K562 (cell line): ENCODE measurements around the gene DLGAP1. TPM values are rescaled to one million over a fixed set of nuclear protein-coding genes. Genes with fewer than 3 reads are reported as not detected.

ENCODE experiments used
- HDAC2 ChIP-seq: fragments of 450-650 bp; IDR thresholded peaks from 2 replicates; pipeline ENCODE4 v1.6.1; 2016; ENCODE audit warnings: mild to moderate bottlenecking
- LARP7 ChIP-seq: fragments of 450-650 bp; IDR thresholded peaks from 2 replicates; pipeline ENCODE4 v1.6.1; 2016
- NR3C1 ChIP-seq: sonication (generic); formaldehyde crosslinking; IDR thresholded peaks from 2 replicates; pipeline ENCODE4 v1.8.1; 2022; ENCODE audit warnings: missing genetic modification reagents
- PPARD ChIP-seq: fragments of 250-450 bp; sonication (Bioruptor Pico); IDR thresholded peaks from 2 replicates; pipeline ENCODE4 v1.8.0; 2022; ENCODE audit warnings: inconsistent platforms, mild to moderate bottlenecking, moderate library complexity
- polyA plus RNA-seq, 8 experiments: library from polyadenylated mRNA; depleted of rRNA in 4 of 8; stranded (reverse) in 5 of 8; unstranded in 3 of 8; fragments of >200 nt; fragmentation: Nextera tagmentation in 2 of 8; fragmentation: Illumina TruSeq in 1 of 8; extraction: Ambion mirVana in 2 of 8; extraction: Trizol in 1 of 8; gene quantifications; 2 replicates each; pipeline versions ENCODE4 v1.2.1 to v1.2.3, GENCODE V29; 2011 to 2014; ENCODE audit warnings: inconsistent platforms in 1 of 8, missing spikeins in 1 of 8
- total RNA-seq, 7 experiments: library from RNA; depleted of rRNA in 6 of 7; stranded (reverse); fragments of >200 nt in 6 of 7; fragmentation: Illumina TruSeq in 2 of 7; extraction: Trizol in 2 of 7; gene quantifications; 2 replicates each; pipeline versions ENCODE4 v1.2.1 to v1.2.3, GENCODE V29; 2011 to 2021; ENCODE audit warnings: low replicate concordance in 1 of 7
- TF ChIP-seq, protein P1 (sequence below), 2 experiments: fragments of 450-650 bp in 1 of 2; sonication (generic) in 1 of 2; formaldehyde crosslinking in 1 of 2; IDR thresholded peaks; 2 replicates each; pipeline versions ENCODE4 v1.7.1 to v1.9.0; 2016 to 2022; ENCODE audit warnings: inconsistent platforms in 1 of 2, mild to moderate bottlenecking in 1 of 2, missing genetic modification reagents in 1 of 2
- TF ChIP-seq, protein P2 (sequence below): fragments of 200-800 bp; sonication (Bioruptor generic); IDR thresholded peaks from 2 replicates; pipeline ENCODE4 v1.6.1; 2017; ENCODE audit warnings: missing genetic modification characterization, missing compliant biosample characterization
- TF ChIP-seq, protein P3 (sequence below): fragments of 250-450 bp; sonication (Bioruptor Pico); IDR thresholded peaks from 2 replicates; pipeline ENCODE4 v1.4.0; 2020; ENCODE audit warnings: mild to moderate bottlenecking, moderate library complexity, borderline replicate concordance
- TF ChIP-seq, protein P4 (sequence below), 2 experiments: fragments of 450-650 bp in 1 of 2; sonication (generic) in 1 of 2; formaldehyde crosslinking in 1 of 2; IDR thresholded peaks in 1 of 2; conservative IDR thresholded peaks in 1 of 2; 2 replicates each; pipeline versions ENCODE4 v1.6.1 to v1.8.1; 2016 to 2023; ENCODE audit warnings: mild to moderate bottlenecking in 2 of 2, moderate library complexity in 2 of 2, inconsistent platforms in 1 of 2, missing genetic modification reagents in 1 of 2
- TF ChIP-seq, protein P5 (sequence below): fragments of 250-450 bp; sonication (Bioruptor Pico); IDR thresholded peaks from 2 replicates; pipeline ENCODE4 v1.5.0; 2021; ENCODE audit warnings: mild to moderate bottlenecking, moderate library complexity

Gene DLGAP1
- total and polyA plus RNA-seq, 9 of the 15 experiments (the other 6 are each of a cell fraction or from before 2014, with no cell fraction given) = 0.04 to 0.22 (median 0.08) TPM

DNA sequence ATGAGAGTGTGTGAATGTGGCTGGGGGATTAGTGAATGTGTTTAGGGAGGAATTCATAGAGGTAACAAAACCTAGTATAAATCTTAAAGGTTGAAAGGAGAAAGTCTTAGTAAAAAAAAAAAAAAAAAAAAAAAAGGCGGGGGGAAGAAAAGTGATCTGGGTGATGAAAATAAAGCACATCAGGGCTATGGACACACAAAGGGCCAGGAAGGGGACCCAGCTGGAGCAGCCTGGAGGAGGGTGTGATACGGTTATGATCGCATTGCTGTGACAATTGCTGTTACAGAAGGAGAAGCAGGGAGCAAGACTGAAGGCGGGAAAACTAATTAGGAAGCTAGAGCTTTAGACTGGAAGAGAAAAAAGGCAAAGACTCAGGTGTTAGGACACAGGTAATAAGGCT is 85.4 kb downstream of the DLGAP1 start (continued):
- TF ChIP-seq, protein P1, sequence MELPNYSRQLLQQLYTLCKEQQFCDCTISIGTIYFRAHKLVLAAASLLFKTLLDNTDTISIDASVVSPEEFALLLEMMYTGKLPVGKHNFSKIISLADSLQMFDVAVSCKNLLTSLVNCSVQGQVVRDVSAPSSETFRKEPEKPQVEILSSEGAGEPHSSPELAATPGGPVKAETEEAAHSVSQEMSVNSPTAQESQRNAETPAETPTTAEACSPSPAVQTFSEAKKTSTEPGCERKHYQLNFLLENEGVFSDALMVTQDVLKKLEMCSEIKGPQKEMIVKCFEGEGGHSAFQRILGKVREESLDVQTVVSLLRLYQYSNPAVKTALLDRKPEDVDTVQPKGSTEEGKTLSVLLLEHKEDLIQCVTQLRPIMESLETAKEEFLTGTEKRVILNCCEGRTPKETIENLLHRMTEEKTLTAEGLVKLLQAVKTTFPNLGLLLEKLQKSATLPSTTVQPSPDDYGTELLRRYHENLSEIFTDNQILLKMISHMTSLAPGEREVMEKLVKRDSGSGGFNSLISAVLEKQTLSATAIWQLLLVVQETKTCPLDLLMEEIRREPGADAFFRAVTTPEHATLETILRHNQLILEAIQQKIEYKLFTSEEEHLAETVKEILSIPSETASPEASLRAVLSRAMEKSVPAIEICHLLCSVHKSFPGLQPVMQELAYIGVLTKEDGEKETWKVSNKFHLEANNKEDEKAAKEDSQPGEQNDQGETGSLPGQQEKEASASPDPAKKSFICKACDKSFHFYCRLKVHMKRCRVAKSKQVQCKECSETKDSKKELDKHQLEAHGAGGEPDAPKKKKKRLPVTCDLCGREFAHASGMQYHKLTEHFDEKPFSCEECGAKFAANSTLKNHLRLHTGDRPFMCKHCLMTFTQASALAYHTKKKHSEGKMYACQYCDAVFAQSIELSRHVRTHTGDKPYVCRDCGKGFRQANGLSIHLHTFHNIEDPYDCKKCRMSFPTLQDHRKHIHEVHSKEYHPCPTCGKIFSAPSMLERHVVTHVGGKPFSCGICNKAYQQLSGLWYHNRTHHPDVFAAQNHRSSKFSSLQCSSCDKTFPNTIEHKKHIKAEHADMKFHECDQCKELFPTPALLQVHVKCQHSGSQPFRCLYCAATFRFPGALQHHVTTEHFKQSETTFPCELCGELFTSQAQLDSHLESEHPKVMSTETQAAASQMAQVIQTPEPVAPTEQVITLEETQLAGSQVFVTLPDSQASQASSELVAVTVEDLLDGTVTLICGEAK (IDR thresholded peaks at IDR 0.05) = no peak
- TF ChIP-seq, protein P1 (CRISPR knock-in tag; IDR thresholded peaks at IDR 0.05) = no peak
- no peak for TF ChIP-seq NR3C1 (CRISPR knock-in tag)
- TF ChIP-seq, protein P2, sequence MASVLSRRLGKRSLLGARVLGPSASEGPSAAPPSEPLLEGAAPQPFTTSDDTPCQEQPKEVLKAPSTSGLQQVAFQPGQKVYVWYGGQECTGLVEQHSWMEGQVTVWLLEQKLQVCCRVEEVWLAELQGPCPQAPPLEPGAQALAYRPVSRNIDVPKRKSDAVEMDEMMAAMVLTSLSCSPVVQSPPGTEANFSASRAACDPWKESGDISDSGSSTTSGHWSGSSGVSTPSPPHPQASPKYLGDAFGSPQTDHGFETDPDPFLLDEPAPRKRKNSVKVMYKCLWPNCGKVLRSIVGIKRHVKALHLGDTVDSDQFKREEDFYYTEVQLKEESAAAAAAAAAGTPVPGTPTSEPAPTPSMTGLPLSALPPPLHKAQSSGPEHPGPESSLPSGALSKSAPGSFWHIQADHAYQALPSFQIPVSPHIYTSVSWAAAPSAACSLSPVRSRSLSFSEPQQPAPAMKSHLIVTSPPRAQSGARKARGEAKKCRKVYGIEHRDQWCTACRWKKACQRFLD (CRISPR knock-in tag) = no peak
- no peak for TF ChIP-seq PPARD
- TF ChIP-seq, protein P3, sequence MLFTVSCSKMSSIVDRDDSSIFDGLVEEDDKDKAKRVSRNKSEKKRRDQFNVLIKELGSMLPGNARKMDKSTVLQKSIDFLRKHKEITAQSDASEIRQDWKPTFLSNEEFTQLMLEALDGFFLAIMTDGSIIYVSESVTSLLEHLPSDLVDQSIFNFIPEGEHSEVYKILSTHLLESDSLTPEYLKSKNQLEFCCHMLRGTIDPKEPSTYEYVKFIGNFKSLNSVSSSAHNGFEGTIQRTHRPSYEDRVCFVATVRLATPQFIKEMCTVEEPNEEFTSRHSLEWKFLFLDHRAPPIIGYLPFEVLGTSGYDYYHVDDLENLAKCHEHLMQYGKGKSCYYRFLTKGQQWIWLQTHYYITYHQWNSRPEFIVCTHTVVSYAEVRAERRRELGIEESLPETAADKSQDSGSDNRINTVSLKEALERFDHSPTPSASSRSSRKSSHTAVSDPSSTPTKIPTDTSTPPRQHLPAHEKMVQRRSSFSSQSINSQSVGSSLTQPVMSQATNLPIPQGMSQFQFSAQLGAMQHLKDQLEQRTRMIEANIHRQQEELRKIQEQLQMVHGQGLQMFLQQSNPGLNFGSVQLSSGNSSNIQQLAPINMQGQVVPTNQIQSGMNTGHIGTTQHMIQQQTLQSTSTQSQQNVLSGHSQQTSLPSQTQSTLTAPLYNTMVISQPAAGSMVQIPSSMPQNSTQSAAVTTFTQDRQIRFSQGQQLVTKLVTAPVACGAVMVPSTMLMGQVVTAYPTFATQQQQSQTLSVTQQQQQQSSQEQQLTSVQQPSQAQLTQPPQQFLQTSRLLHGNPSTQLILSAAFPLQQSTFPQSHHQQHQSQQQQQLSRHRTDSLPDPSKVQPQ (CRISPR knock-in tag) = no peak
- TF ChIP-seq, protein P4, sequence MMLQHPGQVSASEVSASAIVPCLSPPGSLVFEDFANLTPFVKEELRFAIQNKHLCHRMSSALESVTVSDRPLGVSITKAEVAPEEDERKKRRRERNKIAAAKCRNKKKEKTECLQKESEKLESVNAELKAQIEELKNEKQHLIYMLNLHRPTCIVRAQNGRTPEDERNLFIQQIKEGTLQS (IDR thresholded peaks at IDR 0.05) = no peak
- TF ChIP-seq, protein P4 (CRISPR knock-in tag; conservative IDR thresholded peaks at IDR 0.05) = no peak
- no peak for TF ChIP-seq LARP7
- TF ChIP-seq, protein P5, sequence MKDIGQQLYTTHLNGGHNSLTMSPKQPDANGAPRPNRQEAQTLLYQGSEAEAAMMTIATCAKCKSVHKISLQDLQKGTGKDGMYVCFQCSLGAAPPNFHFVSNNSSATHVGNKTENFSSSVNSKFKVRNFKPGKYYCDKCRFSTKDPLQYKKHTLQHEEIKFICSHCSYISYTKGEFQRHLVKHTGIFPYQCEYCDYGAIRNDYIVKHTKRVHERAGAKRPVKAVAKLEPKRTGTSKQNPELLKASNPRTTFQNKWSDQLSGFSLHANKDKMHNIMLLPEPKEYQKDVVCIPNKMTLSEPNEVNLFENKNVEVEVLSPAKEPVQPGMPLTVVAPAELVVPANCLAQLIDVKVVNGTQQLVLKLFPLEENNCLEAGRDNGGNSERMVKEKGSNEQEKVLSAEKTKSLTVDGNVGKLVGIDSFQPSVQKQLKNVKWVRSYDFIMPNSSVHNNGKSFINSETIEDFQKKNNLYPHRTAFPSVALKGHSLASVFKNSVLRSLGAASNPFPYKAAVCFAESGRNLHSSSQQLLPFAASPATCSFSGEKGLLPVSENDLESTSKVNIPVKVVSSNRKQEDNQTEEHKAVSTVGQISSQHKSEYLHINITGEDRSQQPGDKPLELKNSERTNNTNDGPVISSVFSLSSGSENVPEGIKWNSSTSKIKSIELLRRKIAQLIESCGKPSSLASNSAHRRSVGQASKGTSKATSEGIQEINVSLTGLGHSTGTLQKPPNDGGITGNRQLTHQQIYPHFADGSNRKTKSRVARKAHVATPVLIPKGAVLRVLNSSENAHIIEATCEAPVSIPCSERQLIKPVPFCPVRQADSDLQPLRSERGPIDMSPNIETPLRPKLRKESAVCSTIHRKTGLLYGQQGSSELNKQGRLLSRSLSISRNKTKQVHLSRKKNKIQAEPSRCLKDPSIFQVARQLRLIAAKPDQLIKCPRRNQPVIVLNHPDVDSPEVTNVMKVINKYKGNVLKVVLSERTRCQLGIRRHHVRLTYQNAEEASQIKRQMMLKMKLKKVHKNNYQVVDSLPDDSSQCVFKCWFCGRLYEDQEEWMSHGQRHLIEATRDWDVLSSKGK (CRISPR knock-in tag) = no peak
- TF ChIP-seq HDAC2 = no peak
